A549 (cell line): Measurements from ENCODE around the gene COX6A1. TPM values are rescaled to one million over a fixed set of nuclear protein-coding genes. Genes with fewer than 3 reads are reported as not detected.
A peak's percentile ranks its signal among the peaks of the same experiment; 100 is the strongest.

Source experiments
- ATAC-seq, 2 experiments: fragments of 200-7000 bp in 1 of 2; fragments of >200 bp in 1 of 2; cut with Nextera tagmentation in 1 of 2; cut with Tn5 transposase in 1 of 2; 3 replicates each; pipeline versions ENCODE4 v1.8.0 to v1.9.1; 2018 to 2020; ENCODE audit warnings: mild to moderate bottlenecking in 1 of 2, moderate library complexity in 1 of 2
- CTCF ChIA-PET: fragments of 300-600 bp; sonication (Branson Sonifier 250); formaldehyde crosslinking; extraction: SDS; loops from one replicate; lab custom pipeline; 2021; ENCODE audit warnings: antibody characterized with exemption, inconsistent platforms; lab: Yijun Ruan, JAX
- POLR2A ChIA-PET: fragments of 350-600 bp; formaldehyde crosslinking; extraction: SDS; loops from one replicate; lab custom pipeline; 2021; ENCODE audit warnings: antibody characterized with exemption, inconsistent platforms; lab: Yijun Ruan, JAX
- DNase-seq, 2 experiments: peaks; one replicate each; pipeline versions ENCODE4 v3.0.0 to v3.0.0-alpha.2; 2011 to 2016; ENCODE audit warnings: low read depth in 1 of 2, low spot score in 1 of 2
- FAIRE-seq: peaks from 2 replicates; lab custom pipeline; 2011; peaks lifted over from hg19 to GRCh38; lab: Jason Lieb, UNC
- H3K27ac ChIP-seq, 2 experiments: fragments of >200 bp; sonication (Bioruptor Twin); formaldehyde crosslinking; 3 replicates each; pipeline ENCODE4 v1.5.1; 2016 to 2017
- H3K4me1 ChIP-seq: fragments of >200 bp; sonication (Bioruptor Twin); formaldehyde crosslinking; 3 replicates; pipeline ENCODE4 v1.6.1; 2016
- H3K4me2 ChIP-seq: fragments of >200 bp; sonication (Bioruptor Twin); formaldehyde crosslinking; 3 replicates; pipeline ENCODE4 v1.6.1; 2016
- H3K4me3 ChIP-seq: fragments of >200 bp; sonication (Bioruptor Twin); formaldehyde crosslinking; 3 replicates; pipeline ENCODE4 v1.5.1; 2016
- H3K9me3 ChIP-seq: fragments of >200 bp; sonication (Bioruptor Twin); formaldehyde crosslinking; 3 replicates; pipeline ENCODE4 v1.6.1; 2016
- E2F6 ChIP-seq: IDR thresholded peaks from 2 replicates; pipeline ENCODE4 v1.6.1; 2012; ENCODE audit warnings: low read depth, borderline replicate concordance
- EHF ChIP-seq: fragments of 250-450 bp; sonication (Bioruptor Pico); IDR thresholded peaks from 2 replicates; pipeline ENCODE4 v1.5.0; 2020; ENCODE audit warnings: mild to moderate bottlenecking
- EP300 ChIP-seq, 2 experiments: fragments of >200 bp; sonication (Bioruptor Twin); formaldehyde crosslinking; IDR thresholded peaks; 2 replicates in 1 of 2; 3 replicates in 1 of 2; pipeline ENCODE4 v1.6.1; 2016 to 2017
- FOSB ChIP-seq: fragments of 250-450 bp; sonication (Bioruptor Pico); IDR thresholded peaks from 2 replicates; pipeline ENCODE4 v1.5.0; 2020; ENCODE audit warnings: mild to moderate bottlenecking, moderate library complexity
- GATA3 ChIP-seq: IDR thresholded peaks from 2 replicates; pipeline ENCODE4 v1.6.1; 2012; ENCODE audit warnings: borderline replicate concordance
- HDAC2 ChIP-seq: fragments of 200-600 bp; sonication (generic); IDR thresholded peaks from 2 replicates; pipeline ENCODE4 v1.6.1; 2016
- HEYL ChIP-seq: fragments of 250-450 bp; sonication (Bioruptor Pico); IDR thresholded peaks from 2 replicates; pipeline ENCODE4 v1.8.0; 2021; ENCODE audit warnings: mild to moderate bottlenecking, moderate library complexity
- HMGXB4 ChIP-seq: fragments of 250-450 bp; sonication (Bioruptor Pico); IDR thresholded peaks from 2 replicates; pipeline ENCODE4 v1.5.0; 2021; ENCODE audit warnings: mild to moderate bottlenecking, moderate library complexity, borderline replicate concordance
- JUNB ChIP-seq: fragments of >200 bp; sonication (Bioruptor Twin); formaldehyde crosslinking; IDR thresholded peaks from 2 replicates; pipeline ENCODE4 v1.6.1; 2016
- MAZ ChIP-seq: fragments of 150-350 bp; IDR thresholded peaks from 2 replicates; pipeline ENCODE4 v1.6.1; 2014; ENCODE audit warnings: antibody characterized with exemption, low read depth, low read length, borderline replicate concordance
- MYC ChIP-seq: IDR thresholded peaks from 2 replicates; pipeline ENCODE4 v1.6.1; 2012; ENCODE audit warnings: mild to moderate bottlenecking, inconsistent platforms, low read length, improper control_type of control experiment, borderline replicate concordance
- NPAS2 ChIP-seq: fragments of 250-450 bp; sonication (Bioruptor Pico); IDR thresholded peaks from 2 replicates; pipeline ENCODE4 v1.8.0; 2022; ENCODE audit warnings: mild to moderate bottlenecking, moderate library complexity, borderline replicate concordance
- RARB ChIP-seq: fragments of 250-450 bp; sonication (Bioruptor Pico); IDR thresholded peaks from 2 replicates; pipeline ENCODE4 v1.8.0; 2021; ENCODE audit warnings: mild to moderate bottlenecking, moderate library complexity
- RCOR1 ChIP-seq: fragments of 150-350 bp; IDR thresholded peaks from 2 replicates; pipeline ENCODE4 v1.6.1; 2014; ENCODE audit warnings: antibody characterized with exemption, low read length, low read depth
- REST ChIP-seq: fragments of 200-600 bp; sonication (generic); IDR thresholded peaks from 2 replicates; pipeline ENCODE4 v1.6.1; 2016; ENCODE audit warnings: antibody characterized with exemption, mild to moderate bottlenecking, moderate library complexity
- SMC3 ChIP-seq: fragments of >200 bp; sonication (Bioruptor Twin); formaldehyde crosslinking; IDR thresholded peaks from 3 replicates; pipeline ENCODE4 v1.6.1; 2018; ENCODE audit warnings: inconsistent platforms
- SREBF2 ChIP-seq: fragments of 450-650 bp; IDR thresholded peaks from 2 replicates; pipeline ENCODE4 v1.6.1; 2014; ENCODE audit warnings: mild to moderate bottlenecking, moderate library complexity
- USF2 ChIP-seq: fragments of 450-650 bp; IDR thresholded peaks from 2 replicates; pipeline ENCODE4 v1.6.1; 2014; ENCODE audit warnings: antibody characterized with exemption
- ZC3H11A ChIP-seq: fragments of 450-650 bp; IDR thresholded peaks from 2 replicates; pipeline ENCODE4 v1.6.1; 2014; ENCODE audit warnings: antibody characterized with exemption, mild to moderate bottlenecking
- WGBS: methylation state at CpG from one replicate; pipeline ENCODE4 v1.1.6; 2017; ENCODE audit errors: missing lambda C conversion rate; 5-methylcytosine and 5-hydroxymethylcytosine counted together
- polyA plus RNA-seq, 4 experiments: library from polyadenylated mRNA; depleted of rRNA in 3 of 4; stranded (reverse); fragments of >200 nt; fragmentation: RNase III in 1 of 4; extraction: RNeasy Plus Mini Kit Qiagen cat#74134 plus additional on column Dnase treatment in 1 of 4; gene quantifications; 2 replicates in 3 of 4; 3 replicates in 1 of 4; pipeline ENCODE4 v1.2.3, GENCODE V29; 2011 to 2017

Gene COX6A1
- polyA plus RNA-seq, 2 of the 4 experiments (the other 2 are of a cell fraction), result 759 to 948 TPM

GRCh38 chr12:120397824-120398540 lies 39.9 kb upstream of the COX6A1 start:
- no peak for DNase-seq
- no peak for FAIRE-seq
- no peaks in the 10 kb centered on the region for H3K9me3 ChIP-seq
- ChIA-PET CTCF (interaction anchor here (2.3 kb wide), 1 partner anchor 10 kb away, joined by 6 read pairs; no protein-coding TSS in a partner anchor), POLR2A (interaction anchor here (0.5 kb wide), 1 partner anchor 28 kb away, joined by 3 read pairs; no protein-coding TSS in a partner anchor)
- peak in 1 of 2 experiments; percentile 25; a peak in 2 of 6 replicates for ATAC-seq
- no peak overlapping the region for H3K4me2 ChIP-seq
- H3K27ac ChIP-seq, result no peak overlapping the region
- no peak overlapping the region for H3K4me3 ChIP-seq
- WGBS, result 73% methylated on average over 32 of the region's 33 CpGs
- TF ChIP-seq HMGXB4, result no peak
- TF ChIP-seq EHF, result no peak
- TF ChIP-seq REST, result no peak
- no peaks in the 10 kb centered on the region for H3K4me1 ChIP-seq

GRCh38 chr12:120399531-120399930 lies 38.4 kb upstream of the COX6A1 start:
- H3K9me3 ChIP-seq, result no peaks in the 10 kb centered on the region
- ChIA-PET CTCF (interaction anchor here (1.0 to 2.3 kb wide), 4 partner anchors 9 to 75 kb away, joined by 3 to 6 read pairs (median 4); no protein-coding TSS in a partner anchor), POLR2A (no interaction called here)
- no peaks in the 10 kb centered on the region for H3K4me1 ChIP-seq
- WGBS, result 54% methylated on average over 5 of the region's 5 CpGs
- H3K4me2 ChIP-seq, result no peak overlapping the region
- no peak overlapping the region for H3K4me3 ChIP-seq
- ATAC-seq (no peak), FAIRE-seq (no peak), DNase-seq (no peak)
- H3K27ac ChIP-seq, result no peak overlapping the region
- TF ChIP-seq ZC3H11A, result no peak
- no peak for TF ChIP-seq E2F6
- no peak for TF ChIP-seq SMC3
- no peak for TF ChIP-seq USF2
- TF ChIP-seq FOSB, result no peak
- TF ChIP-seq RARB, result no peak
- no peak for TF ChIP-seq SREBF2
- TF ChIP-seq MYC, result no peak
- no peak for TF ChIP-seq GATA3
- TF ChIP-seq HMGXB4, result no peak
- TF ChIP-seq JUNB, result no peak
- TF ChIP-seq RCOR1, result no peak
- no peak for TF ChIP-seq HEYL (CRISPR knock-in tag)
- no peak for TF ChIP-seq HDAC2
- TF ChIP-seq MAZ, result no peak
- TF ChIP-seq EP300 (IDR thresholded peaks at IDR 0.05), result no peak
- TF ChIP-seq NPAS2, result no peak
